Suprapubic skin (tissue), 4 donors: ENCODE results near the gene RAG2. TPM values are rescaled to one million over a fixed set of nuclear protein-coding genes. Genes with fewer than 3 reads are reported as not detected.

Source experiments
- DNase-seq, 2 donors: peaks; one replicate each; pipeline ENCODE4 v3.0.0-alpha.2; 2019; ENCODE audit warnings: low spot score in 2 of 2
- H3K27ac ChIP-seq: fragments of 200-600 bp; sonication (generic); one replicate; pipeline ENCODE4 v1.5.1; 2019
- H3K27me3 ChIP-seq: fragments of 200-600 bp; sonication (generic); one replicate; pipeline ENCODE4 v1.5.1; 2019
- H3K36me3 ChIP-seq: fragments of 200-600 bp; sonication (generic); one replicate; pipeline ENCODE4 v1.5.1; 2019
- H3K4me1 ChIP-seq: fragments of 200-600 bp; sonication (generic); one replicate; pipeline ENCODE4 v1.5.1; 2019
- H3K4me3 ChIP-seq: fragments of 200-600 bp; sonication (generic); one replicate; pipeline ENCODE4 v1.5.1; 2019; ENCODE audit warnings: mild to moderate bottlenecking
- H3K9me3 ChIP-seq: fragments of 200-600 bp; sonication (generic); one replicate; pipeline ENCODE4 v1.5.1; 2019
- CTCF ChIP-seq, 2 donors: fragments of 200-600 bp in 1 of 2; fragments of 450-650 bp in 1 of 2; sonication (generic) in 1 of 2; IDR thresholded peaks; one replicate each; pipeline ENCODE4 v1.5.1; 2016 to 2019; ENCODE audit warnings: antibody characterized with exemption in 2 of 2, mild to moderate bottlenecking in 1 of 2, moderate library complexity in 1 of 2
- EP300 ChIP-seq: sonication (generic); formaldehyde crosslinking; IDR thresholded peaks from one replicate; pipeline ENCODE4 v1.6.1; 2017; ENCODE audit warnings: antibody characterized with exemption
- POLR2A ChIP-seq, 2 donors: fragments of 450-650 bp; IDR thresholded peaks; one replicate each; pipeline ENCODE4 v1.6.1; 2017; ENCODE audit warnings: antibody characterized with exemption in 2 of 2, mild to moderate bottlenecking in 2 of 2, moderate library complexity in 2 of 2
- POLR2AphosphoS5 ChIP-seq, 3 donors: sonication (generic); formaldehyde crosslinking; IDR thresholded peaks; one replicate each; pipeline ENCODE4 v1.6.1; 2017; ENCODE audit warnings: antibody characterized with exemption in 3 of 3
- WGBS: methylation state at CpG from one replicate; pipeline ENCODE4 v1.1.5; 2018; 5-methylcytosine and 5-hydroxymethylcytosine counted together
- total RNA-seq, 4 donors: library from RNA; depleted of rRNA; stranded (reverse); fragments of >200 nt; gene quantifications; one replicate each; pipeline ENCODE4 v1.1.0, GENCODE V29; 2016

The RAG2 gene
- total RNA-seq, 4 donors from 2014 or later, result not detected

GRCh38 chr11:36588099-36588498 is 9.9 kb downstream of the RAG2 start:
- TF ChIP-seq EP300 (no peak), CTCF (IDR thresholded peaks at IDR 0.05) (no peak), POLR2AphosphoS5 (IDR thresholded peaks at IDR 0.05) (no peak), POLR2A (IDR thresholded peaks at IDR 0.05) (no peak)
- peaks cover 26% of the 10 kb centered on the region for H3K27me3 ChIP-seq
- no peak for DNase-seq
- H3K4me1 ChIP-seq, result no peaks in the 10 kb centered on the region
- H3K36me3 ChIP-seq, result no peaks in the 10 kb centered on the region
- WGBS, result 35% methylated on average over 1 of the region's 1 CpG
- H3K4me3 ChIP-seq, result no peak overlapping the region
- no peaks in the 10 kb centered on the region for H3K9me3 ChIP-seq
- H3K27ac ChIP-seq, result no peak overlapping the region

GRCh38 chr11:36586543-36586942 is 11.5 kb downstream of the RAG2 start:
- DNase-seq, result no peak
- H3K27ac ChIP-seq, result no peak overlapping the region
- H3K36me3 ChIP-seq, result no peaks in the 10 kb centered on the region
- peaks cover 23% of the 10 kb centered on the region for H3K27me3 ChIP-seq
- no peaks in the 10 kb centered on the region for H3K4me1 ChIP-seq
- H3K9me3 ChIP-seq, result no peaks in the 10 kb centered on the region
- no peak for TF ChIP-seq EP300
- no peak overlapping the region for H3K4me3 ChIP-seq

GRCh38 chr11:36583667-36584066 is 14.4 kb downstream of the RAG2 start:
- DNase-seq, result no peak
- Histone ChIP-seq H3K36me3 (no peaks in the 10 kb centered on the region), H3K4me3 (no peak overlapping the region), H3K4me1 (no peaks in the 10 kb centered on the region), H3K27me3 (peaks cover 3% of the 10 kb centered on the region), H3K27ac (no peak overlapping the region), H3K9me3 (no peaks in the 10 kb centered on the region)
- WGBS, result 68% methylated on average over 3 of the region's 3 CpGs
- TF ChIP-seq POLR2A (IDR thresholded peaks at IDR 0.05) (no peak), POLR2AphosphoS5 (IDR thresholded peaks at IDR 0.05) (no peak), EP300 (no peak), CTCF (IDR thresholded peaks at IDR 0.05) (no peak)

GRCh38 chr11:36581536-36581935 is 16.5 kb downstream of the RAG2 start:
- no peaks in the 10 kb centered on the region for H3K36me3 ChIP-seq
- DNase-seq, result no peak
- no peak overlapping the region for H3K4me3 ChIP-seq
- H3K27ac ChIP-seq, result no peak overlapping the region
- no peaks in the 10 kb centered on the region for H3K27me3 ChIP-seq
- H3K9me3 ChIP-seq, result no peaks in the 10 kb centered on the region
- whole genome bisulfite sequencing, result 64% methylated on average over 2 of the region's 2 CpGs
- TF ChIP-seq POLR2AphosphoS5 (IDR thresholded peaks at IDR 0.05) (no peak), POLR2A (IDR thresholded peaks at IDR 0.05) (no peak), CTCF (IDR thresholded peaks at IDR 0.05) (no peak), EP300 (no peak)
- no peaks in the 10 kb centered on the region for H3K4me1 ChIP-seq

- no peak for TF ChIP-seq EP300
- no peak for TF ChIP-seq POLR2AphosphoS5 (IDR thresholded peaks at IDR 0.05)
- no peak for TF ChIP-seq CTCF (IDR thresholded peaks at IDR 0.05)
- TF ChIP-seq POLR2A (IDR thresholded peaks at IDR 0.05), result no peak
- 28% methylated on average over 1 of the region's 1 CpG for WGBS
- Histone ChIP-seq H3K36me3 (no peaks in the 10 kb centered on the region), H3K4me1 (no peaks in the 10 kb centered on the region), H3K27me3 (no peaks in the 10 kb centered on the region), H3K9me3 (no peaks in the 10 kb centered on the region), H3K27ac (no peak overlapping the region), H3K4me3 (no peak overlapping the region)
- DNase-seq, result no peak
Observed at GRCh38 chr11:36578458-36578857, 19.6 kb downstream of the RAG2 start.

- WGBS, result 59% methylated on average over 2 of the region's 2 CpGs
- Histone ChIP-seq H3K4me3 (no peak overlapping the region), H3K9me3 (no peaks in the 10 kb centered on the region), H3K27ac (no peak overlapping the region), H3K27me3 (no peaks in the 10 kb centered on the region), H3K4me1 (no peaks in the 10 kb centered on the region), H3K36me3 (no peaks in the 10 kb centered on the region)
- TF ChIP-seq EP300 (no peak), POLR2AphosphoS5 (IDR thresholded peaks at IDR 0.05) (no peak), POLR2A (IDR thresholded peaks at IDR 0.05) (no peak), CTCF (IDR thresholded peaks at IDR 0.05) (no peak)
- no peak for DNase-seq
Observed at GRCh38 chr11:36577859-36578258, 20.2 kb downstream of the RAG2 start.
